Ovary (tissue), 3 donors: ENCODE data around the gene LDHAL6B.

Experiments used
- EP300 ChIP-seq: sonication (generic); formaldehyde crosslinking; IDR thresholded peaks from one replicate; pipeline ENCODE4 v1.6.1; 2017; ENCODE audit warnings: antibody characterized with exemption
- POLR2A ChIP-seq: fragments of 450-650 bp; IDR thresholded peaks from one replicate; pipeline ENCODE4 v1.6.1; 2017; ENCODE audit warnings: antibody characterized with exemption, mild to moderate bottlenecking, moderate library complexity
- TF ChIP-seq, protein P1 (sequence below), 3 donors: fragments of 450-650 bp in 2 of 3; fragments of 200-600 bp in 1 of 3; IDR thresholded peaks; one replicate each; pipeline versions ENCODE4 v1.5.1 to v1.8.0; 2016 to 2022; ENCODE audit warnings: antibody characterized with exemption in 3 of 3, mild to moderate bottlenecking in 1 of 3
- donor health status: DM: no; HTN: no; CAD: no.

DNA sequence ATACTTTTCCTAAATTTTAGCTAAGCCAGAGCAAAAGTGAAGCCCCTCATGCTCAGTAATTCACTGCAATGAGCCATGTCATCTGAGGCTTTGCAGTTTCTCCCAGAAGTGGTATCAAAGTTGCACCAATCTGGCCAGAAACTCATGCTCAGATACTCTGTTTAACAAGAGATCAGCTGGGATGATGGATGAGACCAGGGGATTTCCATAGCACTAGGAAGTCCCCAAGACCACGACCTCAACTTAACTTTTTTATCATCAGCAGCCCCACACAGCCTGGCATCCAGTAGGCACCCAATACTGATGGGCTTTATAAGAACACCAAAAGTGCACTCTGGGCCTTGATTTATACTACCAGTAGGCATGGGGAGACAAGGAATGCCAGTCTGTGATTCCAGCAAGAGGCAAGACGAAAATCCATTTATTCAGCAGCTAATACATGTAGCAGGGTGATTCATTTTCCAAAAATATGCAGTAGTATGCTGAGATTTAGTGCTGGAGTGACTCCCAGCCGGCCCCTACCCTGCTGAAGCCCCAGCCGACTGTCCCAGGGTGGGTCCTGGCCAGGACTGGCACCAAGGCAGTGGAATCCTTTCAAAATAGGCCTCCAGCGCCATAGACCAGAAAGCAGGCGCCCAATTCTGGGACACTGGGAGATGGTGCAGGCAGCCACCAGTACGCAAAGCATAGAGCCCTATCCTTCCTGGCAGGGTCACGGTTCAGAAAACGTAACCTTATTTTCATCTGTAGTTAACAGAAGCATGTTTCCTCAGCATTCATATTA, 612 bp upstream of the LDHAL6B start:
- TF ChIP-seq, protein P1, sequence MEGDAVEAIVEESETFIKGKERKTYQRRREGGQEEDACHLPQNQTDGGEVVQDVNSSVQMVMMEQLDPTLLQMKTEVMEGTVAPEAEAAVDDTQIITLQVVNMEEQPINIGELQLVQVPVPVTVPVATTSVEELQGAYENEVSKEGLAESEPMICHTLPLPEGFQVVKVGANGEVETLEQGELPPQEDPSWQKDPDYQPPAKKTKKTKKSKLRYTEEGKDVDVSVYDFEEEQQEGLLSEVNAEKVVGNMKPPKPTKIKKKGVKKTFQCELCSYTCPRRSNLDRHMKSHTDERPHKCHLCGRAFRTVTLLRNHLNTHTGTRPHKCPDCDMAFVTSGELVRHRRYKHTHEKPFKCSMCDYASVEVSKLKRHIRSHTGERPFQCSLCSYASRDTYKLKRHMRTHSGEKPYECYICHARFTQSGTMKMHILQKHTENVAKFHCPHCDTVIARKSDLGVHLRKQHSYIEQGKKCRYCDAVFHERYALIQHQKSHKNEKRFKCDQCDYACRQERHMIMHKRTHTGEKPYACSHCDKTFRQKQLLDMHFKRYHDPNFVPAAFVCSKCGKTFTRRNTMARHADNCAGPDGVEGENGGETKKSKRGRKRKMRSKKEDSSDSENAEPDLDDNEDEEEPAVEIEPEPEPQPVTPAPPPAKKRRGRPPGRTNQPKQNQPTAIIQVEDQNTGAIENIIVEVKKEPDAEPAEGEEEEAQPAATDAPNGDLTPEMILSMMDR (IDR thresholded peaks at IDR 0.05), result no peak
- TF ChIP-seq EP300, result no peak
- TF ChIP-seq POLR2A, result no peak
